SK-N-MC (cell line): ENCODE measurements around the gene CRACR2A.

Experiments used
- DNase-seq: peaks from one replicate; pipeline ENCODE4 v3.0.0-alpha.2; 2011; ENCODE audit warnings: low read depth, low spot score
- H3K27ac ChIP-seq: fragments of 200-600 bp; sonication (generic); 2 replicates; pipeline ENCODE4 v1.5.1; 2016; ENCODE audit warnings: mixed run types
- H3K36me3 ChIP-seq: fragments of 200-600 bp; sonication (generic); 2 replicates; pipeline ENCODE4 v1.6.1; 2017; ENCODE audit warnings: antibody characterized with exemption, low read length, mixed read lengths; ENCODE audit not compliant: insufficient read depth
- H3K4me3 ChIP-seq: fragments of 200-600 bp; sonication (generic); 2 replicates; pipeline ENCODE4 v1.5.1; 2016
- H3K9ac ChIP-seq: fragments of 200-600 bp; sonication (generic); 2 replicates; pipeline ENCODE4 v1.8.0; 2017; ENCODE audit warnings: mixed run types, mixed read lengths; ENCODE audit not compliant: insufficient read length
- H3K9me3 ChIP-seq: fragments of 200-600 bp; sonication (generic); 2 replicates; pipeline ENCODE4 v1.6.1; 2017; ENCODE audit warnings: low read depth, mild to moderate bottlenecking, antibody characterized with exemption, low read length, moderate library complexity, mixed read lengths
- EZH2 ChIP-seq: fragments of 200-600 bp; sonication (generic); IDR thresholded peaks from one replicate; pipeline ENCODE4 v1.6.1; 2017; ENCODE audit warnings: antibody characterized with exemption
- FOXP2 ChIP-seq: optimal IDR thresholded peaks from 2 replicates; pipeline ENCODE3; 2011; ENCODE audit warnings: mild to moderate bottlenecking, moderate library complexity; ENCODE audit not compliant: insufficient read depth; ENCODE audit errors: extremely low read length, control extremely low read depth
- POLR2AphosphoS5 ChIP-seq: IDR thresholded peaks from 2 replicates; pipeline ENCODE4 v1.6.1; 2012; ENCODE audit warnings: mild to moderate bottlenecking, low read depth, low read length, borderline replicate concordance

CRACR2A gene

GRCh38 chr12:3757261-3757660, 4.4 kb upstream of the CRACR2A start:
- no peak for DNase-seq
- TF ChIP-seq EZH2 (no peak), FOXP2 (no peak), POLR2AphosphoS5 (no peak)
- Histone ChIP-seq H3K9ac (no peak overlapping the region), H3K27ac (no peak overlapping the region), H3K4me3 (no peak overlapping the region), H3K36me3 (no peaks in the 10 kb centered on the region), H3K9me3 (no peaks in the 10 kb centered on the region)

DNA sequence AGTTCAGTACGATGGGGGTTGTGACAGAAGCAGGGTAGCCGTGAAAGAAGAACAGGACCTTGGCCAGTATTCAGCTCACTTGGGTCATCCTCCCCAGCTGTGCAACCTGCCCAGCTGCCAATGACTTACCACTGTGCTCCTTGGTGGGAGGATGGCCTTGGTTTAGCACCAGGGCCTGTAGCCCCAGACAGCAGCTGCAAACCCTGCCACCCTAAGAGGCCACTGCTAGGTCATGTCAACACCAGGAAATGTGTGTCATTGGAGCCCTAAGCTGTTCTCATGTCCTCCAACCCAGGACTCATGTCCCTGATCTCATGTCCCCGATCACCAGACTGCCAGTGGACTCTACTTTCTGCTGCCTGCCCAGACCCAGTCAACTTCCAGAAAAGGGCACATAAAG, 3.0 kb upstream of the CRACR2A start:
- TF ChIP-seq FOXP2 (no peak), POLR2AphosphoS5 (no peak), EZH2 (no peak)
- Histone ChIP-seq H3K9ac (no peak overlapping the region), H3K4me3 (no peak overlapping the region), H3K36me3 (no peaks in the 10 kb centered on the region), H3K9me3 (no peaks in the 10 kb centered on the region), H3K27ac (no peak overlapping the region)
- no peak for DNase-seq

DNA sequence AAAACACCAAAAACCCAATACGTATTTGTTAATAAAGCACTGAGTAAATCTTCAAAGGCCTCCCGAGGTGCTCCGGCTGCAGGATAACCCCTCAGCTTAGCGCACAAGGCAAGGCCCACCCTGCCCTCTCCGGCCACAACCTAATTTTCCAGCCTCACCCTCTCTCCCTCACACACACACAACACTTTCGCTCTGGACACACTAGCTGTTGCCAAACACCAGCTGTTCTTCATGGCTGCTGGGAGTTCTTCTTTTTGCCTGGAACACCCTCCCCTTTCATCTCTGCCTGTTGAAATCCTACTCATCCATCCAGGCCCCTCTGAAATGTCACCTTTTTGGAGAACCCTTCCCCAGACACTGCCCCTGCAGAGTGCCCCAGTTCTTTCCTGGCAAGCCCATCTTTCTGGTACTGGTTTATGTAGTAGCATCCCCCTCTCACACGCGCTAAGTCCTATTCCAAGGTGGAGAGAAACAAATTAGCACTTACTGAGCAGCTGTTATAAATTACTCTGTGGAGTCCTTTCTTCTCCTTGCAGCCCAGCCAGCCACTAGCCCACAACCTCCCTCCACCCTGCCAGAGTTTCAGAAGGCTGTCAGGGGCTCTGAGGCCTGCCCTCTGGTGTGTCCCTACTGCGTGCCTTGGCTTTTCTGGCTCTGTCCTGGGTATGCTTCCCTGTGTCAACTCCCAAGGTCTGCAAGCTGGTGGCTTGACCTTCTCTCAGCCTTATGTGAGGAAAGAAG, 805 bp upstream of the CRACR2A start:
- TF ChIP-seq POLR2AphosphoS5 (no peak), EZH2 (no peak)
- no peaks in the 10 kb centered on the region for H3K9me3 ChIP-seq
- H3K27ac ChIP-seq, result no peak overlapping the region
- no peak for DNase-seq
- no peak overlapping the region for H3K9ac ChIP-seq
- no peak overlapping the region for H3K4me3 ChIP-seq
- no peaks in the 10 kb centered on the region for H3K36me3 ChIP-seq

- DNase-seq, result no peak
- Histone ChIP-seq H3K4me3 (no peak overlapping the region), H3K9me3 (no peaks in the 10 kb centered on the region), H3K9ac (no peak overlapping the region), H3K27ac (no peak overlapping the region), H3K36me3 (no peaks in the 10 kb centered on the region)
- no peak for TF ChIP-seq FOXP2
- TF ChIP-seq EZH2, result no peak
- no peak for TF ChIP-seq POLR2AphosphoS5
Observed at GRCh38 chr12:3752096-3752709, 706 bp downstream of the CRACR2A start.

DNA sequence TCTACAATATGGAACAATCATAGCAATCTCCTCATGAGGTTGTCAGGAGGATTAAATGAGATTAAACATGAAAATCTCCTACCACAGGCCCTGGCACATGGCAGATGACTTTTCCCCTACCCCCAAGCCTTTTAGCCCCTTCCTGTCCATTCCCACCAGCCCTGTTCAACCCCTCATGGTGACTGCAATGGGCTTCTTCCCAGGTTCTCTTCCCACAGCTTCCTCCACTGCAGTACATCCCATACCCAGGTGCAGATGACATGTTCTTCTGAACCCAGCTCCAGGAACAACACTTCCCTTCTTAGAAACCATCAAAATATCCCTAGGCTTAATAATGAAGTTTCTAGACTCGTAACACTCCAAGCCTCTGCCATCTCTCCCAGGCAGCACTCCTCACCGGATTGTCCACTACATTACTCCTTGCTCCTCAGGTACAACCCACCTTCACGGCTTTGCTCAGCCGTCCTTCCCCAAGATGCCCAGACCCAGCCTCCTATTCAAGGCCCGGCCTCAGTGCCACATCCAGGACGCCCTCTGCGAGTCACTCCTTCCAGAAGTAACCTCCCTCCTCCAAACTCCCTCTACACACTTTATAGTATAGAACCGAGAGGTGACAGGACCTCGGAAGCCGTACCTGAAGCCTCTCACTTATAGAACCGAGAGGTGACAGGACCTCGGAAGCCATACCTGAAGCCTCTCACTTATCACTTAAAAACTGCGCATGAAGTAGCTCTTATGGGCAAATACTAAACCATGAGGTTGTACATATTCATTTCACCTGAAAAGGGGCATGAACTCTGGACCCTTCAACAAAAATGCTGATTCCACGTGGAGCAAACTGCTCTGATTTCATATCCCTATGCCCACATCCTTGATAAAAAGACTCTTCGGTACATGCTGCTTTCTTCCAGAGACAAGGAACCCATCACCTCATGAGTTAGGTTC, 1.5 kb downstream of the CRACR2A start:
- no peak overlapping the region for H3K27ac ChIP-seq
- no peaks in the 10 kb centered on the region for H3K36me3 ChIP-seq
- no peak for DNase-seq
- H3K9ac ChIP-seq, result no peak overlapping the region
- no peak for TF ChIP-seq POLR2AphosphoS5
- TF ChIP-seq FOXP2, result no peak
- no peak for TF ChIP-seq EZH2
- H3K4me3 ChIP-seq, result no peak overlapping the region
- H3K9me3 ChIP-seq, result no peaks in the 10 kb centered on the region

GRCh38 chr12:3750616-3751015, 2.3 kb downstream of the CRACR2A start:
- Histone ChIP-seq H3K9me3 (no peaks in the 10 kb centered on the region), H3K27ac (no peak overlapping the region), H3K36me3 (no peaks in the 10 kb centered on the region), H3K4me3 (no peak overlapping the region), H3K9ac (no peak overlapping the region)
- DNase-seq, result no peak
- TF ChIP-seq FOXP2, result no peak

DNA sequence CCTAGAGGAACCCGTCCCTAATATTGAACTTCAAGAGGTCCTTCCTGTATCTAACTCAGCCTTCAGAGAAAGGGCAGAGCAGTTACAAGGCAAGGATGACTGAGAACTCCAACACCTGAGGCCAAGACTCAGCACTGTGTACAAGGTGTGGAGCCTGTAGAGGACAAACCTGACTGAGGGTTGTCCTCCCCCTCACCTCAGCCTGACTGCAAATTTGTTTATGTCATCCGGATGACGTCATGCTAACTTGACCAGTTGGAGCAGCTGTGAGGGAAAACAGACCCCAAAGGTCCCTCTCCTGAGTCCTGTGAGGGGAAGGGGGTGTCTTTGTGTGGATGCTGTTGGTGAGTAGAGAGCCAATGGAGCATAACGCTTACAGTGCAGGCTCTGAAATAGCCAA, 4.3 kb downstream of the CRACR2A start:
- H3K4me3 ChIP-seq, result no peak overlapping the region
- no peak overlapping the region for H3K27ac ChIP-seq
- TF ChIP-seq EZH2, result no peak
- no peak for TF ChIP-seq FOXP2
- no peak for TF ChIP-seq POLR2AphosphoS5
- H3K36me3 ChIP-seq, result no peaks in the 10 kb centered on the region
- DNase-seq, result no peak
- H3K9me3 ChIP-seq, result no peaks in the 10 kb centered on the region
- H3K9ac ChIP-seq, result no peak overlapping the region

GRCh38 chr12:3747976-3748619, 4.8 kb downstream of the CRACR2A start:
- TF ChIP-seq POLR2AphosphoS5 (no peak), FOXP2 (no peak), EZH2 (no peak)
- no peaks in the 10 kb centered on the region for H3K36me3 ChIP-seq
- H3K27ac ChIP-seq, result no peak overlapping the region
- DNase-seq, result no peak
- H3K9me3 ChIP-seq, result no peaks in the 10 kb centered on the region
- no peak overlapping the region for H3K9ac ChIP-seq
- H3K4me3 ChIP-seq, result no peak overlapping the region
